ENCODE data around the gene CNKSR2.
A peak's percentile ranks its signal among the peaks of the same experiment; 100 is the strongest.
"Not testable (repeated sequence)": the region's sequence is repeated elsewhere in the genome, so short reads cannot be mapped to it uniquely, and the experiment has no call there.

The CNKSR2 gene

GRCh38 chrX:21437036-21437435, 62.8 kb downstream of the CNKSR2 start:
- no peak for FAIRE-seq
- DNase-seq (ENCODE audit: insufficient read length, low spot score) = no peak

GRCh38 chrX:21438792-21439191, 64.6 kb downstream of the CNKSR2 start:
- DNase-seq (ENCODE audit: insufficient read length, low spot score) (peak; percentile 0), FAIRE-seq (peak; percentile 69)

- FAIRE-seq (no peak), DNase-seq (ENCODE audit: insufficient read length, low spot score) (no peak)
These were observed 66.7 kb downstream of the CNKSR2 start for GRCh38 chrX:21440911-21441310.

GRCh38 chrX:21457718-21458117, 83.5 kb downstream of the CNKSR2 start:
- FAIRE-seq (no peak), DNase-seq (ENCODE audit: insufficient read length, low spot score) (no peak)

GRCh38 chrX:21469071-21469470, 94.9 kb downstream of the CNKSR2 start:
- FAIRE-seq = peak; percentile 37
- no peak for DNase-seq (ENCODE audit: insufficient read length, low spot score)

GRCh38 chrX:21476909-21477308, 102.7 kb downstream of the CNKSR2 start:
- FAIRE-seq (peak; percentile 65), DNase-seq (ENCODE audit: insufficient read length, low spot score) (no peak)

- DNase-seq (ENCODE audit: insufficient read length, low spot score) (no peak), FAIRE-seq (peak; percentile 91)
These were observed 105.6 kb downstream of the CNKSR2 start for GRCh38 chrX:21479695-21480270.

- DNase-seq (ENCODE audit: insufficient read length, low spot score) = no peak
- no peak for FAIRE-seq
These were observed 107.5 kb downstream of the CNKSR2 start for GRCh38 chrX:21481761-21482160.

- DNase-seq (ENCODE audit: insufficient read length, low spot score); FAIRE-seq: not testable (repeated sequence)
These were observed 109.8 kb downstream of the CNKSR2 start for GRCh38 chrX:21484051-21484450.

GRCh38 chrX:21487832-21488231, 113.6 kb downstream of the CNKSR2 start:
- FAIRE-seq (no peak), DNase-seq (ENCODE audit: insufficient read length, low spot score) (no peak)

- DNase-seq (ENCODE audit: insufficient read length, low spot score) = no peak
- no peak for FAIRE-seq
These were observed 116.1 kb downstream of the CNKSR2 start for GRCh38 chrX:21490341-21490740.

GRCh38 chrX:21493226-21493830, 119.1 kb downstream of the CNKSR2 start:
- DNase-seq (ENCODE audit: insufficient read length, low spot score) = no peak
- no peak for FAIRE-seq

GRCh38 chrX:21503593-21503992, 129.4 kb downstream of the CNKSR2 start:
- no peak for DNase-seq (ENCODE audit: insufficient read length, low spot score)
- FAIRE-seq = peak; percentile 91

GRCh38 chrX:21509912-21510311, 135.7 kb downstream of the CNKSR2 start:
- no peak for FAIRE-seq
- no peak for DNase-seq (ENCODE audit: insufficient read length, low spot score)

- DNase-seq (ENCODE audit: insufficient read length, low spot score) = no peak
- peak; percentile 68 for FAIRE-seq
These were observed 149.8 kb downstream of the CNKSR2 start for GRCh38 chrX:21524008-21524407.

GRCh38 chrX:21528076-21528475, 153.9 kb downstream of the CNKSR2 start:
- FAIRE-seq = no peak
- DNase-seq (ENCODE audit: insufficient read length, low spot score) = no peak

- FAIRE-seq = no peak
- no peak for DNase-seq (ENCODE audit: insufficient read length, low spot score)
These were observed 155.6 kb downstream of the CNKSR2 start for GRCh38 chrX:21529771-21530170.

- not testable (repeated sequence) for DNase-seq (ENCODE audit: insufficient read length, low spot score); FAIRE-seq
These were observed 170.4 kb downstream of the CNKSR2 start for GRCh38 chrX:21544642-21545041.

- peak; percentile 42 for FAIRE-seq
- DNase-seq (ENCODE audit: insufficient read length, low spot score) = no peak
These were observed 185.2 kb downstream of the CNKSR2 start for GRCh38 chrX:21559417-21559816.

- no peak for FAIRE-seq
- DNase-seq (ENCODE audit: insufficient read length, low spot score) = no peak
These were observed 190.8 kb downstream of the CNKSR2 start for GRCh38 chrX:21565025-21565424.

- DNase-seq (ENCODE audit: insufficient read length, low spot score) (no peak), FAIRE-seq (no peak)
These were observed 200.6 kb downstream of the CNKSR2 start for GRCh38 chrX:21574793-21575192.

- FAIRE-seq (no peak), DNase-seq (ENCODE audit: insufficient read length, low spot score) (no peak)
These were observed 207.3 kb downstream of the CNKSR2 start for GRCh38 chrX:21581479-21581878.

GRCh38 chrX:21586001-21586400, 211.8 kb downstream of the CNKSR2 start:
- FAIRE-seq (no peak), DNase-seq (ENCODE audit: insufficient read length, low spot score) (no peak)
